Neural cell (in vitro differentiated cells): Measurements from ENCODE around the gene PCDHGA5. TPM values are rescaled to one million over a fixed set of nuclear protein-coding genes. Genes with fewer than 3 reads are reported as not detected.

Experiments used
- H2AFZ ChIP-seq: fragments of 200-600, 300-800 bp; sonication (generic), shearing (Covaris generic); 2 replicates; pipeline ENCODE4 v1.6.0; 2014; ENCODE audit warnings: low read depth, mild to moderate bottlenecking, antibody characterized with exemption, low read length, moderate library complexity
- H3F3A ChIP-seq: fragments of 200-600 bp; shearing (Covaris generic); 2 replicates; pipeline ENCODE4 v1.6.1; 2016; ENCODE audit warnings: mild to moderate bottlenecking, moderate library complexity, mixed read lengths, antibody characterized with exemption, low read length; ENCODE audit not compliant: insufficient read depth, poor library complexity, severe bottlenecking
- H3K27ac ChIP-seq: fragments of 200-600, 300-800 bp; sonication (generic), shearing (Covaris generic); 2 replicates; pipeline ENCODE4 v1.5.1; 2014; ENCODE audit warnings: mild to moderate bottlenecking, low read length, moderate library complexity
- H3K27me3 ChIP-seq: fragments of 300-800, 200-600 bp; sonication (generic), shearing (Covaris generic); 2 replicates; pipeline ENCODE4 v1.6.0; 2014; ENCODE audit warnings: mild to moderate bottlenecking, low read depth, low read length, moderate library complexity; ENCODE audit not compliant: insufficient read depth
- H3K36me3 ChIP-seq: fragments of 300-800, 200-600 bp; sonication (generic), shearing (Covaris generic); 2 replicates; pipeline ENCODE4 v1.5.1; 2014; ENCODE audit warnings: mild to moderate bottlenecking, antibody characterized with exemption, low read length, moderate library complexity; ENCODE audit not compliant: insufficient read depth
- H3K4me2 ChIP-seq: fragments of 300-800, 200-600 bp; sonication (generic), shearing (Covaris generic); 2 replicates; pipeline ENCODE4 v1.6.0; 2014; ENCODE audit warnings: mild to moderate bottlenecking, low read length
- H3K4me3 ChIP-seq: fragments of 300-800, 200-600 bp; sonication (generic), shearing (Covaris generic); 2 replicates; pipeline ENCODE4 v1.5.1; 2014; ENCODE audit warnings: mild to moderate bottlenecking, low read length, moderate library complexity
- H3K79me2 ChIP-seq: fragments of 200-600 bp; shearing (Covaris generic); replicated peaks from 2 replicates; pipeline ENCODE4 v1.6.0; 2014; ENCODE audit warnings: mild to moderate bottlenecking, low read length, moderate library complexity; ENCODE audit not compliant: insufficient read depth
- H3K9ac ChIP-seq: fragments of 300-800, 200-600 bp; sonication (generic), shearing (Covaris generic); 2 replicates; pipeline ENCODE4 v1.6.1; 2016; ENCODE audit warnings: mild to moderate bottlenecking, low read length, mixed read lengths
- H3K9me2 ChIP-seq: fragments of 200-600 bp; shearing (Covaris generic); 2 replicates; pipeline ENCODE4 v1.6.1; 2016; ENCODE audit warnings: mild to moderate bottlenecking, low read length, mixed read lengths; ENCODE audit not compliant: insufficient read depth
- H3K9me3 ChIP-seq: fragments of 200-600, 300-800 bp; sonication (generic), shearing (Covaris generic); 2 replicates; pipeline ENCODE4 v1.6.1; 2016; ENCODE audit warnings: mild to moderate bottlenecking, mixed run types, low read length, moderate library complexity, mixed read lengths
- H4K20me1 ChIP-seq: fragments of 200-600 bp; shearing (Covaris generic); 2 replicates; pipeline ENCODE4 v1.6.1; 2016; ENCODE audit warnings: mild to moderate bottlenecking, mixed run types; ENCODE audit not compliant: insufficient read depth
- CTCF ChIP-seq: fragments of 450-650 bp; IDR thresholded peaks from 2 replicates; pipeline ENCODE4 v1.5.1; 2014; ENCODE audit warnings: antibody characterized with exemption, mild to moderate bottlenecking, moderate library complexity; ENCODE audit not compliant: poor library complexity, severe bottlenecking
- EP300 ChIP-seq: fragments of 450-650 bp; conservative IDR thresholded peaks from 2 replicates; pipeline ENCODE4 v1.6.1; 2014; ENCODE audit warnings: antibody characterized with exemption, mild to moderate bottlenecking, moderate library complexity; ENCODE audit not compliant: poor library complexity, severe bottlenecking
- EZH2 ChIP-seq: fragments of 200-600, 300-800 bp; shearing (Covaris generic), sonication (generic); IDR thresholded peaks from 2 replicates; pipeline ENCODE4 v1.6.1; 2014; ENCODE audit warnings: antibody characterized with exemption, low read length, borderline replicate concordance, mild to moderate bottlenecking; ENCODE audit not compliant: insufficient read depth, poor library complexity, severe bottlenecking
- MXI1 ChIP-seq: fragments of 450-650 bp; conservative IDR thresholded peaks from 2 replicates; pipeline ENCODE4 v1.6.1; 2014; ENCODE audit warnings: antibody characterized with exemption, mild to moderate bottlenecking; ENCODE audit not compliant: poor library complexity, severe bottlenecking
- POLR2AphosphoS5 ChIP-seq: IDR thresholded peaks from 2 replicates; pipeline ENCODE4 v1.6.1; 2012
- RAD21 ChIP-seq: fragments of 450-650 bp; conservative IDR thresholded peaks from 2 replicates; pipeline ENCODE4 v1.6.1; 2014; ENCODE audit warnings: antibody characterized with exemption, mild to moderate bottlenecking, moderate library complexity
- SMC3 ChIP-seq: fragments of 450-650 bp; conservative IDR thresholded peaks from 2 replicates; pipeline ENCODE4 v1.6.1; 2014; ENCODE audit warnings: antibody characterized with exemption, mild to moderate bottlenecking, moderate library complexity; ENCODE audit not compliant: poor library complexity
- TAF1 ChIP-seq: IDR thresholded peaks from 2 replicates; pipeline ENCODE4 v1.6.1; 2012; ENCODE audit warnings: low read depth
- polyA plus RNA-seq: library from polyadenylated mRNA; depleted of rRNA; stranded (reverse); fragments of >200 nt; gene quantifications from 2 replicates; pipeline ENCODE4 v1.2.3, GENCODE V29; 2014
- TF ChIP-seq, protein P1 (sequence below): IDR thresholded peaks from 2 replicates; pipeline ENCODE4 v1.6.1; 2012; ENCODE audit warnings: borderline replicate concordance

Gene PCDHGA5
- polyA plus RNA-seq, 1 donor from 2014 or later = 0.25 TPM

DNA sequence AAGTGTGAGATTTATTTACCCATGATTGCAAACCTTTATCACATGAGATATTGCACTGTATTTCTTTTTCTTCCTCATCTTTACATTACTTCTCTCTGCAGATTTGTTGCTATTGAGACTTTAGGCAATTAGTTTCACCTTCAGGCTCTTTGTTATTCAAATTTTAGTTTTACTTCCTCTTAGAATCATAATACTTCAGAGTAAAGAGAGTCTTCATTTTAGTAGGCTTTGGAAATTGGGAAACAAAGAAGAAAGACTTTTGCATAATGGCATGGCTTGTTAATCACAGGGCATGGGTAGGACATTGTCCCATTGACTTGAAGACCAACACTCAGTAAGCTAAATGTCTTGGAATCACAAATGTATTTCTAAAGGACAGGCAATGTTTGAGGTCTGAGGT lies 1.2 kb upstream of the PCDHGA5 start (continued):
- TF ChIP-seq EZH2 (no peak), TAF1 (no peak), MXI1 (no peak)

DNA sequence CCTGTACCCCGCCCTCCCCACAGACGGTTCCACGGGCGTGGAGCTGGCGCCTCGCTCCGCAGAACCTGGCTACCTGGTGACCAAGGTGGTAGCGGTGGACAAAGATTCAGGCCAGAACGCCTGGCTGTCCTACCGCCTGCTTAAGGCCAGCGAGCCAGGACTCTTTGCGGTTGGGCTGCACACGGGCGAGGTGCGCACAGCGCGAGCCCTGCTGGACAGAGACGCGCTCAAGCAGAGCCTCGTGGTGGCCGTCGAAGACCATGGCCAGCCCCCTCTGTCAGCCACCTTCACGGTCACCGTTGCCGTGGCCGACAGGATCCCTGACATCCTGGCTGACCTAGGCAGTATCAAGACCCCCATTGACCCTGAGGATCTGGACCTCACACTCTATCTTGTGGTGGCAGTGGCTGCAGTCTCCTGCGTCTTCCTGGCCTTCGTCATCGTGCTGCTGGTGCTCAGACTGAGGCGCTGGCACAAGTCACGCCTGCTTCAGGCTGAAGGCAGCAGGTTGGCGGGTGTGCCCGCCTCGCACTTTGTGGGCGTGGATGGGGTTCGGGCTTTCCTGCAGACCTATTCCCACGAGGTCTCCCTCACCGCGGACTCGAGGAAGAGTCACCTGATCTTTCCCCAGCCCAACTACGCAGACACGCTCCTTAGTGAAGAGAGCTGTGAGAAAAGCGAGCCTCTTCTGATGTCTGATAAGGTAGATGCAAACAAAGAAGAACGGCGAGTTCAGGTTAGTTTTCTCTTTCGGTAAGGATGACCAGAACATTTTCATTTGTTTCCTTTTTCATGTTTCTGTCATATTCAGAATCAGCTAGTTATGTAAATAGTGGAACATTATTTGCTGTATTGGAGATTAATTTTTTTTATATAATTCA lies 2.3 kb downstream of the PCDHGA5 start:
- TF ChIP-seq SMC3 (no peak), MXI1 (no peak), TAF1 (no peak), CTCF (no peak), EZH2 (no peak), POLR2AphosphoS5 (no peak), RAD21 (no peak), EP300 (no peak)
- TF ChIP-seq, protein P1, sequence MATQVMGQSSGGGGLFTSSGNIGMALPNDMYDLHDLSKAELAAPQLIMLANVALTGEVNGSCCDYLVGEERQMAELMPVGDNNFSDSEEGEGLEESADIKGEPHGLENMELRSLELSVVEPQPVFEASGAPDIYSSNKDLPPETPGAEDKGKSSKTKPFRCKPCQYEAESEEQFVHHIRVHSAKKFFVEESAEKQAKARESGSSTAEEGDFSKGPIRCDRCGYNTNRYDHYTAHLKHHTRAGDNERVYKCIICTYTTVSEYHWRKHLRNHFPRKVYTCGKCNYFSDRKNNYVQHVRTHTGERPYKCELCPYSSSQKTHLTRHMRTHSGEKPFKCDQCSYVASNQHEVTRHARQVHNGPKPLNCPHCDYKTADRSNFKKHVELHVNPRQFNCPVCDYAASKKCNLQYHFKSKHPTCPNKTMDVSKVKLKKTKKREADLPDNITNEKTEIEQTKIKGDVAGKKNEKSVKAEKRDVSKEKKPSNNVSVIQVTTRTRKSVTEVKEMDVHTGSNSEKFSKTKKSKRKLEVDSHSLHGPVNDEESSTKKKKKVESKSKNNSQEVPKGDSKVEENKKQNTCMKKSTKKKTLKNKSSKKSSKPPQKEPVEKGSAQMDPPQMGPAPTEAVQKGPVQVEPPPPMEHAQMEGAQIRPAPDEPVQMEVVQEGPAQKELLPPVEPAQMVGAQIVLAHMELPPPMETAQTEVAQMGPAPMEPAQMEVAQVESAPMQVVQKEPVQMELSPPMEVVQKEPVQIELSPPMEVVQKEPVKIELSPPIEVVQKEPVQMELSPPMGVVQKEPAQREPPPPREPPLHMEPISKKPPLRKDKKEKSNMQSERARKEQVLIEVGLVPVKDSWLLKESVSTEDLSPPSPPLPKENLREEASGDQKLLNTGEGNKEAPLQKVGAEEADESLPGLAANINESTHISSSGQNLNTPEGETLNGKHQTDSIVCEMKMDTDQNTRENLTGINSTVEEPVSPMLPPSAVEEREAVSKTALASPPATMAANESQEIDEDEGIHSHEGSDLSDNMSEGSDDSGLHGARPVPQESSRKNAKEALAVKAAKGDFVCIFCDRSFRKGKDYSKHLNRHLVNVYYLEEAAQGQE = no peak
- H3K27me3 ChIP-seq = no peaks in the 10 kb centered on the region
- no peak overlapping the region for H2AFZ ChIP-seq
- H3K4me2 ChIP-seq = no peak overlapping the region
- no peaks in the 10 kb centered on the region for H3K36me3 ChIP-seq
- no peak overlapping the region for H3K27ac ChIP-seq
- H3K4me3 ChIP-seq = no peak overlapping the region
- peaks cover 38% of the 10 kb centered on the region for H3K9me3 ChIP-seq
- H3K9me2 ChIP-seq = no peaks in the 10 kb centered on the region
- H4K20me1 ChIP-seq = no peaks in the 10 kb centered on the region
- H3F3A ChIP-seq = no peaks in the 10 kb centered on the region
- no peak overlapping the region for H3K9ac ChIP-seq
- no peaks in the 10 kb centered on the region for H3K79me2 ChIP-seq
